HCT116 (cell line): ENCODE data around the gene ACAP2. TPM values are rescaled to one million over a fixed set of nuclear protein-coding genes. Genes with fewer than 3 reads are reported as not detected.
"Not testable (repeated sequence)": the region's sequence is repeated elsewhere in the genome, so short reads cannot be mapped to it uniquely, and the experiment has no call there.

Source experiments
- ATAC-seq: fragments of 200-7000 bp; cut with Tn5 transposase; 2 replicates; pipeline ENCODE4 v1.9.1; 2020; ENCODE audit warnings: mild to moderate bottlenecking, moderate library complexity
- BruUV-seq: library from RNA; stranded (reverse); fragments of 400-500 nt; replicated peaks from 2 replicates; lab custom pipeline; 2021; lab: Mats Ljungman, UMichigan
- CTCF ChIA-PET: fragments of 300-600 bp; sonication (Branson Sonifier 250); formaldehyde crosslinking; loops from one replicate; lab custom pipeline; 2021; ENCODE audit warnings: antibody characterized with exemption; lab: Charles Lee
- POLR2A ChIA-PET: fragments of 300-600, 350-600 bp; sonication (Branson Sonifier 250); formaldehyde crosslinking; loops from one replicate; lab custom pipeline; 2021; ENCODE audit warnings: antibody characterized with exemption; lab: Charles Lee
- RAD21 ChIA-PET, 2 experiments: fragments of 300-600 bp; sonication (Branson Sonifier 250); formaldehyde crosslinking; loops; one replicate each; lab custom pipeline; 2023; ENCODE audit warnings: low total read pairs in 2 of 2; ENCODE audit not compliant: uncharacterized antibody in 2 of 2, unreplicated experiment in 2 of 2, low non-redundant PET in 1 of 2; lab: Charles Lee
- DNase-seq: peaks from one replicate; pipeline ENCODE4 v3.0.0-alpha.2; 2010; ENCODE audit warnings: low read depth, low spot score
- H2AFZ ChIP-seq: fragments of 200-600 bp; shearing (Covaris generic), sonication (generic); 2 replicates; pipeline ENCODE4 v1.6.1; 2017; ENCODE audit warnings: low read depth, mixed run types, mixed read lengths, antibody characterized with exemption, low read length; ENCODE audit not compliant: poor library complexity, severe bottlenecking
- H3K27ac ChIP-seq: 2 replicates; pipeline ENCODE4 v1.5.1; 2012; ENCODE audit warnings: low read depth, low read length
- H3K27me3 ChIP-seq: fragments of 200-600 bp; sonication (generic); 2 replicates; pipeline ENCODE4 v1.6.1; 2016; ENCODE audit warnings: mixed run types, low read length, mixed read lengths; ENCODE audit not compliant: insufficient read depth
- H3K36me3 ChIP-seq, 2 experiments: fragments of 200-500 bp in 1 of 2; fragments of 200-600 bp in 1 of 2; sonication (Bioruptor generic) in 1 of 2; sonication (generic) in 1 of 2; 2 replicates each; pipeline versions ENCODE4 v1.5.1 to v1.6.1; 2014 to 2016; ENCODE audit warnings: low read length in 2 of 2, inconsistent platforms in 1 of 2, mixed read lengths in 1 of 2, mixed run types in 1 of 2; ENCODE audit not compliant: insufficient read depth in 2 of 2, control insufficient read depth in 1 of 2
- H3K4me1 ChIP-seq, 2 experiments: fragments of 200-600 bp in 1 of 2; sonication (generic) in 1 of 2; 2 replicates each; pipeline versions ENCODE4 v1.5.1 to v1.6.1; 2012 to 2017; ENCODE audit warnings: low read length in 2 of 2, inconsistent platforms in 1 of 2, mild to moderate bottlenecking in 1 of 2, mixed read lengths in 1 of 2, mixed run types in 1 of 2, moderate library complexity in 1 of 2; ENCODE audit not compliant: insufficient read depth in 2 of 2, control insufficient read depth in 1 of 2
- H3K4me2 ChIP-seq: fragments of 200-600 bp; sonication (generic); 2 replicates; pipeline ENCODE4 v1.6.1; 2017; ENCODE audit warnings: mixed run types, low read length, mixed read lengths
- H3K4me3 ChIP-seq, 2 experiments: fragments of 200-600 bp in 1 of 2; sonication (generic) in 1 of 2; replicated peaks in 1 of 2; 2 replicates each; pipeline ENCODE4 v1.5.1; 2011 to 2016; ENCODE audit warnings: low read length in 2 of 2, control low read depth in 1 of 2, low read depth in 1 of 2, mild to moderate bottlenecking in 1 of 2, mixed read lengths in 1 of 2, mixed run types in 1 of 2
- H3K79me2 ChIP-seq: fragments of 200-600 bp; sonication (generic); 2 replicates; pipeline ENCODE4 v1.6.1; 2017; ENCODE audit warnings: mild to moderate bottlenecking, mixed run types, low read length, moderate library complexity, mixed read lengths; ENCODE audit not compliant: insufficient read depth
- H3K9ac ChIP-seq: fragments of 200-600 bp; sonication (generic); 2 replicates; pipeline ENCODE4 v1.6.1; 2016; ENCODE audit warnings: low read length, mixed read lengths
- H3K9me2 ChIP-seq: fragments of 200-600 bp; sonication (generic), shearing (Covaris generic); 2 replicates; pipeline ENCODE4 v1.6.1; 2017; ENCODE audit warnings: mixed run types, mild to moderate bottlenecking, moderate library complexity; ENCODE audit not compliant: insufficient read depth
- H3K9me3 ChIP-seq, 2 experiments: fragments of 200-500 bp in 1 of 2; fragments of 200-600 bp in 1 of 2; sonication (Bioruptor generic) in 1 of 2; sonication (generic) in 1 of 2; 2 replicates each; pipeline ENCODE4 v1.6.1; 2014 to 2017; ENCODE audit warnings: low read length in 2 of 2, mixed read lengths in 2 of 2, inconsistent platforms in 1 of 2, low read depth in 1 of 2, mild to moderate bottlenecking in 1 of 2, mixed run types in 1 of 2, moderate library complexity in 1 of 2; ENCODE audit not compliant: control insufficient read depth in 1 of 2, insufficient read depth in 1 of 2
- H4K20me1 ChIP-seq: fragments of 200-600 bp; sonication (generic), shearing (Covaris generic); 2 replicates; pipeline ENCODE4 v1.6.1; 2017; ENCODE audit warnings: mixed run types, mild to moderate bottlenecking, moderate library complexity; ENCODE audit not compliant: insufficient read depth
- CBX3 ChIP-seq: IDR thresholded peaks from 2 replicates; pipeline ENCODE4 v1.6.1; 2012; ENCODE audit warnings: low read depth
- CEBPB ChIP-seq: IDR thresholded peaks from 2 replicates; pipeline ENCODE4 v1.6.1; 2012; ENCODE audit warnings: low read depth
- EGR1 ChIP-seq: IDR thresholded peaks from 2 replicates; pipeline ENCODE4 v1.6.1; 2012; ENCODE audit warnings: low read depth
- EZH2 ChIP-seq: fragments of 200-600 bp; sonication (generic); IDR thresholded peaks from 2 replicates; pipeline ENCODE4 v1.6.1; 2017; ENCODE audit warnings: antibody characterized with exemption, mixed run types
- EZH2phosphoT487 ChIP-seq: fragments of 200-600 bp; IDR thresholded peaks from 2 replicates; pipeline ENCODE4 v1.6.1; 2018; ENCODE audit warnings: antibody characterized with exemption, borderline replicate concordance
- FOSL1 ChIP-seq: IDR thresholded peaks from 2 replicates; pipeline ENCODE4 v1.6.1; 2012; ENCODE audit warnings: low read depth
- POLR2A ChIP-seq: IDR thresholded peaks from 2 replicates; pipeline ENCODE4 v1.7.0; 2011; ENCODE audit warnings: borderline replicate concordance; ENCODE audit not compliant: insufficient read depth, insufficient read length; ENCODE audit errors: extremely low read depth
- RAD21 ChIP-seq: IDR thresholded peaks from 2 replicates; pipeline ENCODE4 v1.6.1; 2012; ENCODE audit warnings: low read depth, mild to moderate bottlenecking
- SIN3A ChIP-seq: IDR thresholded peaks from 2 replicates; pipeline ENCODE4 v1.6.1; 2012; ENCODE audit warnings: low read depth
- SP1 ChIP-seq: IDR thresholded peaks from 2 replicates; pipeline ENCODE4 v1.6.1; 2012; ENCODE audit warnings: low read depth
- SRF ChIP-seq: IDR thresholded peaks from 2 replicates; pipeline ENCODE4 v1.6.1; 2012; ENCODE audit warnings: low read depth
- TCF7L2 ChIP-seq: IDR thresholded peaks from 2 replicates; pipeline ENCODE4 v1.7.0; 2011; ENCODE audit warnings: borderline replicate concordance, inconsistent platforms; ENCODE audit not compliant: insufficient read depth, insufficient read length; ENCODE audit errors: extremely low read depth
- ZFX ChIP-seq: fragments of 450-650 bp; IDR thresholded peaks from 2 replicates; pipeline ENCODE4 v1.6.1; 2017
- intact Hi-C: fragments of 100-400 bp; cut with micrococcal nuclease; formaldehyde crosslinking; loops from 2 replicates; pipeline ENCODE4 v1.10.0; 2022
- total RNA-seq: library from RNA; stranded (reverse); gene quantifications from one replicate; pipeline ENCODE4 v1.2.1, GENCODE V29; 2021; ENCODE audit not compliant: unreplicated experiment
- TF ChIP-seq, protein P1 (sequence below), 3 experiments: fragments of 200-600 bp in 1 of 3; sonication (generic) in 1 of 3; IDR thresholded peaks in 2 of 3; conservative IDR thresholded peaks in 1 of 3; 2 replicates each; pipeline ENCODE4 v1.5.1; 2012 to 2017; ENCODE audit warnings: low read depth in 2 of 3, low read length in 2 of 3, antibody characterized with exemption in 1 of 3, borderline replicate concordance in 1 of 3, control low read depth in 1 of 3, mild to moderate bottlenecking in 1 of 3, mixed read lengths in 1 of 3, mixed run types in 1 of 3, moderate library complexity in 1 of 3; ENCODE audit not compliant: insufficient read depth in 1 of 3
- TF ChIP-seq, protein P2 (sequence below): IDR thresholded peaks from 2 replicates; pipeline ENCODE4 v1.6.1; 2011; ENCODE audit warnings: mild to moderate bottlenecking, low read length, moderate library complexity; ENCODE audit not compliant: insufficient replicate concordance; ENCODE audit errors: extremely low read depth
- TF ChIP-seq, protein P3 (sequence below): IDR thresholded peaks from 2 replicates; pipeline ENCODE4 v1.6.1; 2012
- TF ChIP-seq, protein P4 (sequence below): IDR thresholded peaks from 2 replicates; pipeline ENCODE4 v1.6.1; 2012

ACAP2 gene
- total RNA-seq, 1 experiment from 2014 or later, result 43.0 TPM

DNA sequence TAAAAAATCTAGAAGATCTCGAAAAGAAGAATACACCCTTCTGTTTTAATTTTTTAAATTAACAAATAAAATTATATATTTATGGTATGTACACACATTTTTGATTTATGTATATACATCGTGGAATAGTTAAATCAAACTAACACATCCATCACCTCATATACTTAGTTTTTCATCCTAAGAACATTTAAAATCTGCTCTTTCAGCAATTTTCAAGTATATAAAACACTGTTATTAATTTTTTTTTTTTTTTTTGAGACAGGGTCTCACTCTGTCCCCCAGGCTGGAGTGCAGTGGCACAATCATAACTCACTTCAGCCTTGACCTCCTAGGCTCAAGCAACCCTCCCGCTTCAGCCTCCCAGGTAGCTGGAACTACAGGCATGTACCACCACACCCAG, 32.8 kb upstream of the ACAP2 start:
- H3K27ac ChIP-seq, result no peak overlapping the region
- H3K4me1 ChIP-seq, result no peaks in the 10 kb centered on the region
- H3K9ac ChIP-seq, result no peak overlapping the region
- BruUV-seq, result no TSS peak
- RAD21 ChIA-PET, result interaction anchor here in 1 of 2 experiments (0.6 kb wide), 1 partner anchor 42 kb away, joined by 3 read pairs; no protein-coding TSS in a partner anchor
- no peaks in the 10 kb centered on the region for H3K9me2 ChIP-seq
- H3K36me3 ChIP-seq, result no peaks in the 10 kb centered on the region
- no peaks in the 10 kb centered on the region for H4K20me1 ChIP-seq
- peaks cover 9% of the 10 kb centered on the region; the same call in 1 of the 2 replicates for H3K27me3 ChIP-seq
- no peaks in the 10 kb centered on the region for H3K9me3 ChIP-seq
- no peak overlapping the region for H3K4me3 ChIP-seq
- POLR2A ChIA-PET, result no interaction called here
- no peak overlapping the region for H2AFZ ChIP-seq
- no peak for ATAC-seq
- intact Hi-C loops, result no loop called here
- no peak for TF ChIP-seq EZH2
- TF ChIP-seq CBX3, result no peak
- TF ChIP-seq FOSL1, result no peak
- no peak for TF ChIP-seq SRF
- no peak for TF ChIP-seq POLR2A
- TF ChIP-seq EZH2phosphoT487, result no peak
- TF ChIP-seq SIN3A, result no peak
- TF ChIP-seq EGR1, result no peak
- TF ChIP-seq ZFX, result no peak
- no peak for TF ChIP-seq RAD21
- TF ChIP-seq TCF7L2, result no peak
- TF ChIP-seq, protein P1, sequence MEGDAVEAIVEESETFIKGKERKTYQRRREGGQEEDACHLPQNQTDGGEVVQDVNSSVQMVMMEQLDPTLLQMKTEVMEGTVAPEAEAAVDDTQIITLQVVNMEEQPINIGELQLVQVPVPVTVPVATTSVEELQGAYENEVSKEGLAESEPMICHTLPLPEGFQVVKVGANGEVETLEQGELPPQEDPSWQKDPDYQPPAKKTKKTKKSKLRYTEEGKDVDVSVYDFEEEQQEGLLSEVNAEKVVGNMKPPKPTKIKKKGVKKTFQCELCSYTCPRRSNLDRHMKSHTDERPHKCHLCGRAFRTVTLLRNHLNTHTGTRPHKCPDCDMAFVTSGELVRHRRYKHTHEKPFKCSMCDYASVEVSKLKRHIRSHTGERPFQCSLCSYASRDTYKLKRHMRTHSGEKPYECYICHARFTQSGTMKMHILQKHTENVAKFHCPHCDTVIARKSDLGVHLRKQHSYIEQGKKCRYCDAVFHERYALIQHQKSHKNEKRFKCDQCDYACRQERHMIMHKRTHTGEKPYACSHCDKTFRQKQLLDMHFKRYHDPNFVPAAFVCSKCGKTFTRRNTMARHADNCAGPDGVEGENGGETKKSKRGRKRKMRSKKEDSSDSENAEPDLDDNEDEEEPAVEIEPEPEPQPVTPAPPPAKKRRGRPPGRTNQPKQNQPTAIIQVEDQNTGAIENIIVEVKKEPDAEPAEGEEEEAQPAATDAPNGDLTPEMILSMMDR (IDR thresholded peaks at IDR 0.05 in 2 of 3, conservative IDR thresholded peaks at IDR 0.05 in 1 of 3; ENCODE audit: borderline replicate concordance in 1 of 3, insufficient read depth in 1 of 3, low read depth in 2 of 3, low read length in 2 of 3), result no peak
- TF ChIP-seq SP1, result no peak
- TF ChIP-seq, protein P2, sequence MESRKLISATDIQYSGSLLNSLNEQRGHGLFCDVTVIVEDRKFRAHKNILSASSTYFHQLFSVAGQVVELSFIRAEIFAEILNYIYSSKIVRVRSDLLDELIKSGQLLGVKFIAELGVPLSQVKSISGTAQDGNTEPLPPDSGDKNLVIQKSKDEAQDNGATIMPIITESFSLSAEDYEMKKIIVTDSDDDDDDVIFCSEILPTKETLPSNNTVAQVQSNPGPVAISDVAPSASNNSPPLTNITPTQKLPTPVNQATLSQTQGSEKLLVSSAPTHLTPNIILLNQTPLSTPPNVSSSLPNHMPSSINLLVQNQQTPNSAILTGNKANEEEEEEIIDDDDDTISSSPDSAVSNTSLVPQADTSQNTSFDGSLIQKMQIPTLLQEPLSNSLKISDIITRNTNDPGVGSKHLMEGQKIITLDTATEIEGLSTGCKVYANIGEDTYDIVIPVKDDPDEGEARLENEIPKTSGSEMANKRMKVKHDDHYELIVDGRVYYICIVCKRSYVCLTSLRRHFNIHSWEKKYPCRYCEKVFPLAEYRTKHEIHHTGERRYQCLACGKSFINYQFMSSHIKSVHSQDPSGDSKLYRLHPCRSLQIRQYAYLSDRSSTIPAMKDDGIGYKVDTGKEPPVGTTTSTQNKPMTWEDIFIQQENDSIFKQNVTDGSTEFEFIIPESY, result no peak
- TF ChIP-seq, protein P3, sequence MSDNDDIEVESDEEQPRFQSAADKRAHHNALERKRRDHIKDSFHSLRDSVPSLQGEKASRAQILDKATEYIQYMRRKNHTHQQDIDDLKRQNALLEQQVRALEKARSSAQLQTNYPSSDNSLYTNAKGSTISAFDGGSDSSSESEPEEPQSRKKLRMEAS, result no peak
- TF ChIP-seq, protein P4, sequence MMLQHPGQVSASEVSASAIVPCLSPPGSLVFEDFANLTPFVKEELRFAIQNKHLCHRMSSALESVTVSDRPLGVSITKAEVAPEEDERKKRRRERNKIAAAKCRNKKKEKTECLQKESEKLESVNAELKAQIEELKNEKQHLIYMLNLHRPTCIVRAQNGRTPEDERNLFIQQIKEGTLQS, result no peak
- TF ChIP-seq CEBPB, result no peak
- DNase-seq, result no peak
- H3K79me2 ChIP-seq, result no peaks in the 10 kb centered on the region
- no peak overlapping the region for H3K4me2 ChIP-seq
- CTCF ChIA-PET, result interaction anchor here (0.6 kb wide), 1 partner anchor 204 kb away, joined by 3 read pairs; the partner anchor contains the start of gene XXYLT1

DNA sequence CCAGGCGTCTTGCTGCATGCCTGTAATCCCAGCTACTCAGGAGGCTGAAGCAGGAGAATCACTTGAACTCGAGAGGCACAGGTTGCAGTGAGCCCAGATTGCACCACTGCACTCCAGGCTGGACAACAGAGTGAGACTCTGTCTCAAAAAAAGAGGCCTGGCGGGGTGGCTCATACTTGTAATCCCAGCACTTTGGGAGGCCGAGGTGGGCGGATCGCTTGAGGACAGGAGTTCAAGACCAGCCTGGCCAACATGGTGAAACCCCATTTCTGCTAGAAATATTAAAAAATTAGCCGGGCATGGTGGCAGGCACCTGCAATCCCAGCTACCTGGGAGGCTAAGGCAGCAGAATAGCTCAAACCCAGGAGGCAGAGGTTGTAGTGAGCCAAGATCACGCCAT, 32.3 kb upstream of the ACAP2 start:
- H2AFZ ChIP-seq, H3K9me2 ChIP-seq, DNase-seq, H3K27me3 ChIP-seq, H3K4me3 ChIP-seq, BruUV-seq, H3K9ac ChIP-seq, intact Hi-C loops, H3K4me2 ChIP-seq, H3K79me2 ChIP-seq, H3K9me3 ChIP-seq, H3K36me3 ChIP-seq, ATAC-seq, H3K27ac ChIP-seq, H4K20me1 ChIP-seq, RAD21 ChIA-PET, POLR2A ChIA-PET, H3K4me1 ChIP-seq: not testable (repeated sequence)
- CTCF ChIA-PET, result interaction anchor here (0.6 kb wide), 1 partner anchor 204 kb away, joined by 3 read pairs; the partner anchor contains the start of gene XXYLT1
